HepG2 (cell line): ENCODE data around the gene AGAP1. TPM values are rescaled to one million over a fixed set of nuclear protein-coding genes. Genes with fewer than 3 reads are reported as not detected.
A peak's percentile ranks its signal among the peaks of the same experiment; 100 is the strongest.

Source experiments
- ATAC-seq: fragments of 200-7000 bp; cut with Tn5 transposase; 3 replicates; pipeline ENCODE4 v1.9.1; 2020; ENCODE audit warnings: mild to moderate bottlenecking, moderate library complexity
- BruUV-seq: library from RNA; stranded (reverse); fragments of 400-500 nt; replicated peaks from 2 replicates; lab custom pipeline; 2021; lab: Mats Ljungman, UMichigan
- CTCF ChIA-PET: fragments of 300-600 bp; formaldehyde crosslinking; extraction: SDS; loops from one replicate; lab custom pipeline; 2021; ENCODE audit warnings: low total read pairs, inconsistent platforms, low intra/inter-chr PET ratio; lab: Yijun Ruan, JAX
- POLR2A ChIA-PET: fragments of 350-600 bp; sonication (Branson Sonifier 250); formaldehyde crosslinking; loops from one replicate; lab custom pipeline; 2020; ENCODE audit warnings: antibody characterized with exemption, inconsistent platforms; lab: Yijun Ruan, JAX
- DNase-seq: peaks from one replicate; pipeline ENCODE4 v3.0.0-alpha.2; 2015; ENCODE audit warnings: low spot score
- FAIRE-seq: peaks from 3 replicates; lab custom pipeline; 2011; peaks lifted over from hg19 to GRCh38; lab: Jason Lieb, UNC
- H2AFZ ChIP-seq: one replicate; pipeline ENCODE4 v1.6.1; 2011; ENCODE audit warnings: low read length, inconsistent platforms
- H3K27ac ChIP-seq: fragments of 300-600 bp; 3 replicates; pipeline ENCODE4 v1.8.0; 2011; ENCODE audit warnings: mixed run types, mild to moderate bottlenecking, mixed read lengths, low read length, inconsistent platforms; ENCODE audit not compliant: insufficient read depth; ENCODE audit errors: extremely low read length
- H3K27me3 ChIP-seq, 2 experiments: fragments of 200-600 bp in 1 of 2; 2 replicates in 1 of 2; 3 replicates in 1 of 2; pipeline versions ENCODE4 v1.6.0 to v1.8.0; 2011; ENCODE audit warnings: low read length in 2 of 2, mild to moderate bottlenecking in 2 of 2, moderate library complexity in 2 of 2, inconsistent platforms in 1 of 2; ENCODE audit not compliant: insufficient read depth in 2 of 2, control insufficient read depth in 1 of 2
- H3K36me3 ChIP-seq, 2 experiments: fragments of 200-600 bp in 1 of 2; replicated peaks in 1 of 2; 2 replicates in 1 of 2; 3 replicates in 1 of 2; pipeline versions ENCODE4 v1.5.1 to v1.8.0; 2011; ENCODE audit warnings: low read length in 2 of 2, inconsistent platforms in 1 of 2; ENCODE audit not compliant: insufficient read depth in 2 of 2, control insufficient read depth in 1 of 2
- H3K4me1 ChIP-seq: 2 replicates; pipeline ENCODE4 v1.5.1; 2012; ENCODE audit warnings: low read length, inconsistent platforms; ENCODE audit not compliant: insufficient read depth
- H3K4me2 ChIP-seq: 2 replicates; pipeline ENCODE4 v1.6.0; 2011; ENCODE audit warnings: low read depth, low read length, inconsistent platforms
- H3K4me3 ChIP-seq, 3 experiments: fragments of 200-600 bp in 1 of 3; sonication (generic), shearing (Covaris generic) in 1 of 3; replicated peaks in 1 of 3; 2 replicates each; pipeline ENCODE4 v1.5.1; 2011 to 2016; ENCODE audit warnings: low read length in 3 of 3, inconsistent platforms in 2 of 3, low read depth in 2 of 3, mild to moderate bottlenecking in 2 of 3, control low read depth in 1 of 3, mixed read lengths in 1 of 3; ENCODE audit not compliant: insufficient read depth in 1 of 3
- H3K79me2 ChIP-seq: one replicate; pipeline ENCODE4 v1.6.1; 2011; ENCODE audit warnings: low read length, inconsistent platforms; ENCODE audit not compliant: insufficient read depth
- H3K9ac ChIP-seq: 2 replicates; pipeline ENCODE4 v1.6.0; 2011; ENCODE audit warnings: mild to moderate bottlenecking, low read depth, low read length, inconsistent platforms; ENCODE audit not compliant: insufficient read depth
- H3K9me3 ChIP-seq: 2 replicates; pipeline ENCODE4 v1.5.1; 2012; ENCODE audit warnings: mild to moderate bottlenecking, low read length
- H4K20me1 ChIP-seq: 2 replicates; pipeline ENCODE4 v1.6.0; 2011; ENCODE audit warnings: inconsistent platforms, mild to moderate bottlenecking, low read length, moderate library complexity; ENCODE audit not compliant: insufficient read depth
- ATAD3A ChIP-seq: sonication (generic); formaldehyde crosslinking; IDR thresholded peaks from 2 replicates; pipeline ENCODE4 v1.4.0; 2020; ENCODE audit warnings: missing genetic modification reagents
- BORCS8-MEF2B ChIP-seq: sonication (generic); formaldehyde crosslinking; IDR thresholded peaks from 2 replicates; pipeline ENCODE4 v1.8.0; 2022; ENCODE audit warnings: mild to moderate bottlenecking, missing genetic modification reagents
- CCDC6 ChIP-seq: sonication (generic); formaldehyde crosslinking; IDR thresholded peaks from 2 replicates; pipeline ENCODE4 v1.8.1; 2022; ENCODE audit warnings: mild to moderate bottlenecking, missing genetic modification reagents, moderate library complexity
- ELF1 ChIP-seq: sonication (generic); formaldehyde crosslinking; IDR thresholded peaks from 2 replicates; pipeline ENCODE4 v1.4.0; 2020; ENCODE audit warnings: missing genetic modification reagents
- PLRG1 ChIP-seq: fragments of 450-650 bp; conservative IDR thresholded peaks from 2 replicates; pipeline ENCODE4 v1.6.1; 2016
- RXRA ChIP-seq: sonication (generic); formaldehyde crosslinking; IDR thresholded peaks from 2 replicates; pipeline ENCODE4 v1.5.1; 2020; ENCODE audit warnings: missing genetic modification reagents
- SCMH1 ChIP-seq: sonication (generic); formaldehyde crosslinking; IDR thresholded peaks from 2 replicates; pipeline ENCODE4 v1.9.0; 2021; ENCODE audit warnings: missing genetic modification reagents, mild to moderate bottlenecking, borderline replicate concordance
- SRF ChIP-seq: IDR thresholded peaks from 2 replicates; pipeline ENCODE4 v1.6.1; 2011; ENCODE audit warnings: mild to moderate bottlenecking, low read depth, low read length, moderate library complexity
- TCF7L2 ChIP-seq: IDR thresholded peaks from 2 replicates; pipeline ENCODE4 v1.6.1; 2011; ENCODE audit warnings: mild to moderate bottlenecking, low read depth, low read length, moderate library complexity
- TP53 ChIP-seq: sonication (generic); formaldehyde crosslinking; conservative IDR thresholded peaks from 2 replicates; pipeline ENCODE4 v1.4.0; 2020; ENCODE audit warnings: missing genetic modification reagents
- ZFP36 ChIP-seq: fragments of 150-350 bp; IDR thresholded peaks from 2 replicates; pipeline ENCODE4 v1.6.1; 2018; ENCODE audit warnings: borderline replicate concordance, low read length, low read depth; ENCODE audit not compliant: partially characterized antibody
- ZMYM3 ChIP-seq: sonication (generic); formaldehyde crosslinking; IDR thresholded peaks from 2 replicates; pipeline ENCODE4 v1.5.1; 2020; ENCODE audit warnings: mild to moderate bottlenecking, missing genetic modification reagents
- ZNF205 ChIP-seq: IDR thresholded peaks from 2 replicates; pipeline ENCODE4 v1.6.1; 2018; ENCODE audit warnings: missing biosample characterization, missing genetic modification reagents
- ZNF235 ChIP-seq: sonication (generic); formaldehyde crosslinking; IDR thresholded peaks from 2 replicates; pipeline ENCODE4 v1.8.1; 2023; ENCODE audit warnings: mild to moderate bottlenecking, missing genetic modification reagents, borderline replicate concordance
- ZNF24 ChIP-seq: fragments of 450-650 bp; IDR thresholded peaks from 2 replicates; pipeline ENCODE4 v1.6.1; 2017; ENCODE audit warnings: antibody characterized with exemption, mild to moderate bottlenecking
- ZNF629 ChIP-seq: sonication (generic); formaldehyde crosslinking; conservative IDR thresholded peaks from 2 replicates; pipeline ENCODE4 v1.5.0; 2020; ENCODE audit warnings: missing genetic modification reagents
- ZNF75D ChIP-seq: sonication (generic); formaldehyde crosslinking; IDR thresholded peaks from 2 replicates; pipeline ENCODE4 v1.8.1; 2023; ENCODE audit warnings: missing genetic modification reagents, mild to moderate bottlenecking, borderline replicate concordance
- WGBS: methylation state at CpG from one replicate; pipeline ENCODE4 v1.1.6; 2017; ENCODE audit warnings: low lambda C conversion rate; 5-methylcytosine and 5-hydroxymethylcytosine counted together
- in situ Hi-C: cut with HindIII; loops from 2 replicates; pipeline ENCODE4 v1.10.0; 2017; ENCODE audit warnings: low pct_unique_long_range_greater_than_20kb; ENCODE audit not compliant: extremely low pct_ligation_motif_present
- intact Hi-C: fragments of 100-400 bp; cut with micrococcal nuclease; formaldehyde crosslinking; loops from one replicate; pipeline ENCODE4 v1.10.0; 2022; ENCODE audit not compliant: unreplicated experiment
- polyA plus RNA-seq, 8 experiments: library from polyadenylated mRNA; depleted of rRNA in 3 of 8; stranded (reverse) in 7 of 8; unstranded in 1 of 8; fragments of >200 nt; fragmentation: Illumina TruSeq in 4 of 8; extraction: Trizol in 4 of 8; gene quantifications; 2 replicates each; pipeline versions ENCODE4 v1.2.1 to v1.2.3, GENCODE V29; 2011 to 2016; ENCODE audit warnings: low read depth in 4 of 8, missing spikeins in 1 of 8, mixed read lengths in 1 of 8; ENCODE audit not compliant: insufficient read depth in 1 of 8
- total RNA-seq, 5 experiments: library from RNA; depleted of rRNA; stranded (reverse); fragments of >200 nt; fragmentation: Illumina TruSeq; extraction: Trizol; gene quantifications; 2 replicates each; pipeline ENCODE4 v1.2.3, GENCODE V29; 2016; ENCODE audit warnings: low read depth in 1 of 5
- TF ChIP-seq, protein P1 (sequence below): sonication (generic); formaldehyde crosslinking; IDR thresholded peaks from 2 replicates; pipeline ENCODE4 v1.4.0; 2020; ENCODE audit warnings: missing genetic modification reagents
- TF ChIP-seq, protein P2 (sequence below): sonication (generic); formaldehyde crosslinking; IDR thresholded peaks from 2 replicates; pipeline ENCODE4 v1.4.0; 2020; ENCODE audit warnings: mild to moderate bottlenecking, missing genetic modification reagents

AGAP1 gene
- total and polyA plus RNA-seq, 2 of the 13 experiments (the other 11 are each of a cell fraction or from before 2014, with no cell fraction given): 21.2 to 32.7 TPM

DNA sequence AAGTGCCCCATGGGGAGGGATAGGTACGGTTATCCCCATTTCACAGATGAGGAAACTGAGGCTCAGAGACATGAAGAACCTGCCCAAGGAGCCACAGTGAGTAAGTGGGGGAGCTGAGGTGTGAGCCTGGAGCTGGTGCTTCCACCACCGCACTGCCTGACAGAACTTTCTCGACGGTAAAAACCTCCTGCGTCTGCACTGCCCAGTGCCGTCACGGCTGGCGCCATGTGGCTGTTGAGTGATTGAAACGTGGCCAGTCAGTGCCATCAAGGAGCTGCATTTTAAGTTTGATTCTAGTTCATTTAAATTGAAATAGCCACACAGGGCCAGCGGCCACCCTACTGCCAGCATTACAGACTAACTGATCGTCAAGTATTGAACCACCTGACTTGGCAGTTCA is 217.1 kb downstream of the AGAP1 start:
- no peak overlapping the region for H2AFZ ChIP-seq
- FAIRE-seq: no peak
- BruUV-seq: no TSS peak
- TF ChIP-seq TP53 (CRISPR knock-in tag): no peak
- TF ChIP-seq ZNF629 (CRISPR knock-in tag): peak; percentile 89
- TF ChIP-seq PLRG1: no peak
- 0 out of 2 replicates have a peak, but pooled peaks have one; percentile 25 for TF ChIP-seq ZMYM3 (CRISPR knock-in tag)
- no peaks in the 10 kb centered on the region for H3K27me3 ChIP-seq
- no peak overlapping the region for H3K4me2 ChIP-seq
- H3K4me3 ChIP-seq: no peak overlapping the region
- intact Hi-C loops: no loop called here
- H3K36me3 ChIP-seq: peaks cover 14 to 39% of the 10 kb centered on the region in 2 experiments
- peaks cover 7% of the 10 kb centered on the region for H3K79me2 ChIP-seq
- DNase-seq: no peak
- ChIA-PET POLR2A (no interaction called here), CTCF (no interaction called here)
- H3K4me1 ChIP-seq: 0 out of 2 replicates have a peak, but pooled peaks cover 5% of the 10 kb centered on the region
- no peak overlapping the region for H3K9ac ChIP-seq
- in situ Hi-C loops: no loop called here
- H3K27ac ChIP-seq: no peak overlapping the region
- ATAC-seq: no peak
- H4K20me1 ChIP-seq: peaks cover 10% of the 10 kb centered on the region; the same call in 1 of the 2 replicates
- 96% methylated on average over 11 of the region's 11 CpGs for WGBS
- no peaks in the 10 kb centered on the region for H3K9me3 ChIP-seq

DNA sequence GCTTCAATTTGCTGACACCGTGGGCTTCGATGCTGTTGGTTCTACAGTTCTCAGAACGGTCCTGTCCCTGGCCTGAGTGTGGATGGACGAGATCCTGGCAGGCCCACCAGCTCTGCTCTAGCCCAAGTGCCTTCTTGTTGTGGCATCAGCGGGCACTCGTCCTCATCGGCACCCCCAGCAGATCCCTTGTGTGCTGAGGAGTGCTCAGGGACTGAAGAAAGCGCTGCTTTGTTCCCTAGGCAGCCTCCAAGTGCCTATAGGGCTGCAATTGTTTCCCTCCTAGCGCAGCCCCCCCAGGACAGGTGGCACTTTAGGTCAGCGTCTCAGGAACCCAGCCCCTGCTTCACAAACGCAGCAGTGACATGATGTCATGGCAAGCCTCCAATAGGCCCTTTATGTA is 217.7 kb downstream of the AGAP1 start:
- no TSS peak for BruUV-seq
- H3K79me2 ChIP-seq: peaks cover 6% of the 10 kb centered on the region
- 99% methylated on average over 9 of the region's 11 CpGs for WGBS
- H3K27ac ChIP-seq: no peak overlapping the region
- CTCF ChIA-PET: no interaction called here
- H3K4me2 ChIP-seq: no peak overlapping the region
- peaks cover 8% of the 10 kb centered on the region; the same call in 1 of the 2 replicates for H4K20me1 ChIP-seq
- DNase-seq (no peak), FAIRE-seq (no peak), ATAC-seq (no peak)
- no peaks in the 10 kb centered on the region for H3K27me3 ChIP-seq
- H2AFZ ChIP-seq: no peak overlapping the region
- in situ Hi-C loops: no loop called here
- intact Hi-C loops: no loop called here
- peaks cover 14 to 39% of the 10 kb centered on the region in 2 experiments for H3K36me3 ChIP-seq
- POLR2A ChIA-PET: no interaction called here
- no peak overlapping the region for H3K9ac ChIP-seq
- no peak overlapping the region for H3K4me3 ChIP-seq
- no peaks in the 10 kb centered on the region for H3K9me3 ChIP-seq
- H3K4me1 ChIP-seq: 0 out of 2 replicates have a peak, but pooled peaks cover 5% of the 10 kb centered on the region
- no peak for TF ChIP-seq CCDC6 (CRISPR knock-in tag)
- no peak for TF ChIP-seq ZNF24
- no peak for TF ChIP-seq TCF7L2
- TF ChIP-seq BORCS8-MEF2B: no peak
- no peak for TF ChIP-seq ZNF205 (CRISPR knock-in tag)
- TF ChIP-seq ELF1 (CRISPR knock-in tag): no peak
- TF ChIP-seq SCMH1: no peak
- no peak for TF ChIP-seq ZNF75D (CRISPR knock-in tag)
- TF ChIP-seq ATAD3A (CRISPR knock-in tag): no peak
- TF ChIP-seq, protein P1, sequence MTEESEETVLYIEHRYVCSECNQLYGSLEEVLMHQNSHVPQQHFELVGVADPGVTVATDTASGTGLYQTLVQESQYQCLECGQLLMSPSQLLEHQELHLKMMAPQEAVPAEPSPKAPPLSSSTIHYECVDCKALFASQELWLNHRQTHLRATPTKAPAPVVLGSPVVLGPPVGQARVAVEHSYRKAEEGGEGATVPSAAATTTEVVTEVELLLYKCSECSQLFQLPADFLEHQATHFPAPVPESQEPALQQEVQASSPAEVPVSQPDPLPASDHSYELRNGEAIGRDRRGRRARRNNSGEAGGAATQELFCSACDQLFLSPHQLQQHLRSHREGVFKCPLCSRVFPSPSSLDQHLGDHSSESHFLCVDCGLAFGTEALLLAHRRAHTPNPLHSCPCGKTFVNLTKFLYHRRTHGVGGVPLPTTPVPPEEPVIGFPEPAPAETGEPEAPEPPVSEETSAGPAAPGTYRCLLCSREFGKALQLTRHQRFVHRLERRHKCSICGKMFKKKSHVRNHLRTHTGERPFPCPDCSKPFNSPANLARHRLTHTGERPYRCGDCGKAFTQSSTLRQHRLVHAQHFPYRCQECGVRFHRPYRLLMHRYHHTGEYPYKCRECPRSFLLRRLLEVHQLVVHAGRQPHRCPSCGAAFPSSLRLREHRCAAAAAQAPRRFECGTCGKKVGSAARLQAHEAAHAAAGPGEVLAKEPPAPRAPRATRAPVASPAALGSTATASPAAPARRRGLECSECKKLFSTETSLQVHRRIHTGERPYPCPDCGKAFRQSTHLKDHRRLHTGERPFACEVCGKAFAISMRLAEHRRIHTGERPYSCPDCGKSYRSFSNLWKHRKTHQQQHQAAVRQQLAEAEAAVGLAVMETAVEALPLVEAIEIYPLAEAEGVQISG: no peak
- no peak for TF ChIP-seq SRF
- no peak for TF ChIP-seq ZNF235 (CRISPR knock-in tag)
- TF ChIP-seq, protein P2, sequence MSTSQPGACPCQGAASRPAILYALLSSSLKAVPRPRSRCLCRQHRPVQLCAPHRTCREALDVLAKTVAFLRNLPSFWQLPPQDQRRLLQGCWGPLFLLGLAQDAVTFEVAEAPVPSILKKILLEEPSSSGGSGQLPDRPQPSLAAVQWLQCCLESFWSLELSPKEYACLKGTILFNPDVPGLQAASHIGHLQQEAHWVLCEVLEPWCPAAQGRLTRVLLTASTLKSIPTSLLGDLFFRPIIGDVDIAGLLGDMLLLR (CRISPR knock-in tag): no peak
- no peak for TF ChIP-seq RXRA (CRISPR knock-in tag)
- TF ChIP-seq ZFP36: no peak
